ENCODE results near the gene DCTD.

DCTD gene

GRCh38 chr4:182955411-182955810 is 38.2 kb upstream of the DCTD start:
- Histone ChIP-seq H3K4me2 (ENCODE audit: low read depth, low read length, poor library complexity, severe bottlenecking) (no peak overlapping the region), H3K4me1 (ENCODE audit: insufficient read depth, low read length, poor library complexity, severe bottlenecking) (no peaks in the 10 kb centered on the region), H3K27me3 (ENCODE audit: insufficient read depth, low read length, poor library complexity, severe bottlenecking) (no peaks in the 10 kb centered on the region), H2AFZ (ENCODE audit: low read length) (no peak overlapping the region), H3K9me3 (ENCODE audit: insufficient read depth, low read depth, low read length) (no peaks in the 10 kb centered on the region; the same call in 1 of the 2 replicates), H3K9ac (ENCODE audit: low read depth, low read length, poor library complexity, severe bottlenecking) (no peak overlapping the region), H3F3A (ENCODE audit: low read depth) (no peaks in the 10 kb centered on the region), H3K4me3 (ENCODE audit: low read length, poor library complexity, severe bottlenecking) (no peak overlapping the region), H4K20me1 (ENCODE audit: insufficient read depth, low read length, poor library complexity, severe bottlenecking) (no peaks in the 10 kb centered on the region), H3K79me2 (ENCODE audit: insufficient read depth, low read length) (no peaks in the 10 kb centered on the region), H3K36me3 (ENCODE audit: insufficient read depth, low read length) (no peaks in the 10 kb centered on the region), H3K9me2 (replicated peaks; ENCODE audit: low read depth, low read length) (no peaks in the 10 kb centered on the region)
- TF ChIP-seq CTCF (conservative IDR thresholded peaks at IDR 0.05; ENCODE audit: low read length) (no peak), EZH2phosphoT487 (IDR thresholded peaks at IDR 0.05; ENCODE audit: borderline replicate concordance) (no peak)

GRCh38 chr4:182944484-182945213 is 27.5 kb upstream of the DCTD start:
- no peak overlapping the region for H3K9ac ChIP-seq (ENCODE audit: low read depth, low read length, poor library complexity, severe bottlenecking)
- H2AFZ ChIP-seq (ENCODE audit: low read length): no peak overlapping the region
- H3K4me2 ChIP-seq (ENCODE audit: low read depth, low read length, poor library complexity, severe bottlenecking): no peak overlapping the region
- H3K9me2 ChIP-seq (replicated peaks; ENCODE audit: low read depth, low read length): no peaks in the 10 kb centered on the region
- no peaks in the 10 kb centered on the region for H3K79me2 ChIP-seq (ENCODE audit: insufficient read depth, low read length)
- no peaks in the 10 kb centered on the region for H3K9me3 ChIP-seq (ENCODE audit: insufficient read depth, low read depth, low read length)
- TF ChIP-seq CTCF (conservative IDR thresholded peaks at IDR 0.05; ENCODE audit: low read length): no peak
- H4K20me1 ChIP-seq (ENCODE audit: insufficient read depth, low read length, poor library complexity, severe bottlenecking): no peaks in the 10 kb centered on the region
- H3K36me3 ChIP-seq (ENCODE audit: insufficient read depth, low read length): no peaks in the 10 kb centered on the region
- no peaks in the 10 kb centered on the region for H3F3A ChIP-seq (ENCODE audit: low read depth)
- no peaks in the 10 kb centered on the region for H3K27me3 ChIP-seq (ENCODE audit: insufficient read depth, low read length, poor library complexity, severe bottlenecking)
- no peaks in the 10 kb centered on the region for H3K4me1 ChIP-seq (ENCODE audit: insufficient read depth, low read length, poor library complexity, severe bottlenecking)
- no peak overlapping the region for H3K4me3 ChIP-seq (ENCODE audit: low read length, poor library complexity, severe bottlenecking)

GRCh38 chr4:182939680-182940079 is 22.5 kb upstream of the DCTD start:
- TF ChIP-seq EZH2phosphoT487 (IDR thresholded peaks at IDR 0.05; ENCODE audit: borderline replicate concordance): no peak
- TF ChIP-seq CTCF (conservative IDR thresholded peaks at IDR 0.05; ENCODE audit: low read length): no peak
- Histone ChIP-seq H3K79me2 (ENCODE audit: insufficient read depth, low read length) (no peaks in the 10 kb centered on the region), H3K4me1 (ENCODE audit: insufficient read depth, low read length, poor library complexity, severe bottlenecking) (no peaks in the 10 kb centered on the region), H3K9me2 (replicated peaks; ENCODE audit: low read depth, low read length) (no peaks in the 10 kb centered on the region), H3K9me3 (ENCODE audit: insufficient read depth, low read depth, low read length) (no peaks in the 10 kb centered on the region), H3K4me2 (ENCODE audit: low read depth, low read length, poor library complexity, severe bottlenecking) (no peak overlapping the region), H3K27me3 (ENCODE audit: insufficient read depth, low read length, poor library complexity, severe bottlenecking) (no peaks in the 10 kb centered on the region), H2AFZ (ENCODE audit: low read length) (no peak overlapping the region), H3K36me3 (ENCODE audit: insufficient read depth, low read length) (no peaks in the 10 kb centered on the region), H3K4me3 (ENCODE audit: low read length, poor library complexity, severe bottlenecking) (no peak overlapping the region), H3K9ac (ENCODE audit: low read depth, low read length, poor library complexity, severe bottlenecking) (no peak overlapping the region), H3F3A (ENCODE audit: low read depth) (no peaks in the 10 kb centered on the region), H4K20me1 (ENCODE audit: insufficient read depth, low read length, poor library complexity, severe bottlenecking) (no peaks in the 10 kb centered on the region)

Measured in Loucy (cell line).